T-helper 9 cell (primary cell): Measurements from ENCODE around the gene AHRR.
"Not testable (repeated sequence)": the region's sequence is repeated elsewhere in the genome, so short reads cannot be mapped to it uniquely, and the experiment has no call there.

Source experiments
- DNase-seq: peaks from one replicate; pipeline ENCODE4 v3.0.0-alpha.2; 2020

Gene AHRR

DNA sequence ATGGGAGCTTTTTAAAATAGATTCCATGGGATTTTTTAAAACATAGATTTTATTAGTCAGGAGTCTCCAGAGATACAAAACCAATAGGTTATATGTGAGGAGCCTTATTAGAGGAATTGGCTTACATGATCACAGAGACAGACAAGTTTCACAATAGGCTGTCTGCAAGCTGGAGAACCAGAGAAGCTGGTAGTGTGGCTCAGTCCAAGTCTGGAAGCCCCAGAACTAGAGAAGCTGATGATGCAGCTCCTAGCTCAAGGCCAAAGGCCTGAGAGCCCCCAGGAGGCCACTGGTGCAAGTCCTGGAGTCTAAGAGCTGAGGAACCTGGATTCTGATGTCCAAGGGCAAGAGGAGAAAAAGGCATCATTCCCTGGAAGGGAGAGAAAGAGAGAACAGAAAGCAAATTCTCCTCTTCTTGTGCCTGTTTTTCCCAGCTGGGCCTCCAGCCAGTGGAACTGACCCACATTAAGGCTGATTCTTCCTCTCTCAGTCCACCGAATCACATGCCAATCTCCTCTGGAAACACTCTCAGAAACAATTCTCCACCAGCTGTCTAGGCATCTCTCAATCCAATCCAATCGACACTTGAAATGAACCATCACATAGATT lies 59.3 kb downstream of the AHRR start:
- no peak for DNase-seq

DNA sequence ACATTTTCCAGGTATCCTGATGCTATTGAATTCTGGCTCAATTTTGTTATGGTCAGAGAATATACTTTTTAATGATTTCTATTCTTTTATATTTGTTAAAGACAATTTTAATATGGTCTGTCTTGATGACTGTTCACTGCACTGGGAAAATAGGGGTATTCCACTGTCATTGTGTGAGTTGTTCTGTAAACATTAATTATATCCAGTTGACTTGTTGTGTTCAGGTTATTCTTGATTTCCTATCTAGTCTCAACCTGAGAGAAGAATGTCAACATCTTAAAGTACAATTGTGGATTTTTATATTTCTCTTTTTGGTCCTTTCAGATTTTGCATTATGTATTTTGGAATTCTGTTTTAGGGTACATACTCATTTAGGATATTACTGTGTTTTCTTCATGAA lies 61.6 kb downstream of the AHRR start:
- no peak for DNase-seq

DNA sequence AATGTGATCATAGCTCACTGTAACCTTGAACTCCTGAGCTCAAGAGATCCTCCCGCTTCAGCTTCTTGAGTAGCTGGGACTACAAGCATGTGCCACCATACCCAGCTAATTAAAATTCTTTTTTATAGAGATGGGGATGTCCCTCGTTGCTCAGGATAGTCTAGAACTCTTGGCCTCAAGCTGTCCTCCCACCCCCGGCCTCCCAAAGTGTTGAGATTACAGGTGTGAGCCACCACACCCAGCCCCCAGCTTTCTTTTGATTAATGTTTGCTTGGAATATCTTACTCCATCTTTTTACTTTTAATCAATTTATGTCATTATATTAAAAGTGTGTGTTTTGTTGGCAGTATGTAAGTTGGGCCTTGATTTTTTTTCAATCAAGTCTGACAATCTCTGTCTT lies 62.1 kb downstream of the AHRR start:
- DNase-seq = no peak

DNA sequence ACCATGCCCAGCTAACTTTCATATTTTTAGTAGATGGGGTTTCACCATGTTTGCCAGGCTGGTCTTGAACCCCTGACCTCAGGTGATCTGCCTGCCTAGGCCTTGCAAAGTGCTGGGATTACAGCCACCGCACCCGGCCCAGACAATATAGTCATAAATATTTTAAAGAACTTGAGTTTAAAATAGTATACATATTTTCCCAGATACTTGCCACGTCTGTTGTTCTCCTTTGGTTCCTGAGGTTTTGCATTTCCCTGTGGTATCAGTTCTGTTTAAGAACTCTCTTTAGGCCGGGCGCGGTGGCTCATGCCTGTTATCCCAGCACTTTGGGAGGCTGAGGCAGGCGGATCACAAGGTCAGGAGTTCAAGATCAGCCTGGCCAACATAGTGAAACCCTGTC lies 63.1 kb downstream of the AHRR start:
- DNase-seq = not testable (repeated sequence)

DNA sequence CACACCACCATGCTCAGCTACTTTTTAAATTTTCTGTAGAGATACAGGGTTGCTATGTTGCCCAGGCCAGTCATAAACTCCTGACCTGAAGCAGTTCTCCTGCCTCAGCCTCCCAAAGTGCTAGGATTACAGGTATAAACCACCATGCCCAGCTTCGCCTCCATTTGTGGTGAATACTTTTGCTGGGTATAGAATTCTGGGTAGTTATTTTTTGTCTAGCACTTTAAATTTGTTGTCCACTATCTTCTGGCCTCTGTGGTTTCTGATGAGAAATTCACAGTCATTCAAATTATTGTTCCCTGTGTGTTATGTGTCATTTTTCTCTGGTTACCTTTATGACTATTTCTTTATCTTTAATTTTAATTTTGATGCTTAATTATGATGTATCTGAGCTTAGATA lies 63.8 kb downstream of the AHRR start:
- DNase-seq = no peak

DNA sequence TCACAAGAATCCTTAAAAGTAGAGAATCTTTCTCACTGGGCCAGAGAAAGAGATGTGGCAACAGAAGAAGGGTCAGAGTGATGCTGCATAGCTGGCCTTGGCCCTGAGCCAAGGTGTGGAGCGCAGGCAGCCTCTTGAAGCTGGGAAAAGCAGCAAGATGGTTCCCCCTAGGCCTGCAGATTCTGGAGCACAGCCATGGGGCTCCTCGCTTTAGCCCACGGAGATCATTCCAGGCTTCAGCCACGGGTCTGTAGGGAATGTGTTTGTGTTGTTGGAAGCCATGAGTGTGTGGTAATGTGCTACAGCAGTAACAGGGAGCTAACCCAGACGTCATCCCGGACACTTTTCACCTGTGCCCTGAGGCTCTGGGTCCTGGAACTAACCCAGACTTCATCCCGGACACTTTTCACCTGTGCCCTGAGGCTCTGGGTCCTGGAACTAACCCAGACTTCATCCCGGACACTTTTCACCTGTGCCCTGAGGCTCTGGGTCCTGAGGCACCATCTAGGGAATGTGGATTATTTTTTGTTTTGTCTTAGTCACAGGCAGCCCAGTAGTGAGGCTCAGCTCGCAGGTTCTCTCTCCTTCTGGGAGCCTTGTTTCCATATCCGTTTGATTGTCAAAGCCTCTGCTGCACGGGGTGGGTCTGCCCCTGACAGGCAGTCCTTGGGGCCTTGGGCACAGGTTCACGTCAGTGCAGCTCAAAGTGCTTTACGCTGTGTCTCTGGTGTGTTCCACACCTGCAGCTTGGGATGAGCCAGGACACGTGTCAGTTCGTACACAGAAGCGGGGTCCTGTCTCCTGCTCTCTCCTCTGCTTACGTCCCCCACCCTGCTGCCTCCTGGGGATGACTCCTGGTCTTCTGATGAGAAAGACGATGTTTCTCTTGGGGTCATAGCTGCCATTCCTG lies 65.2 kb downstream of the AHRR start:
- DNase-seq = no peak

DNA sequence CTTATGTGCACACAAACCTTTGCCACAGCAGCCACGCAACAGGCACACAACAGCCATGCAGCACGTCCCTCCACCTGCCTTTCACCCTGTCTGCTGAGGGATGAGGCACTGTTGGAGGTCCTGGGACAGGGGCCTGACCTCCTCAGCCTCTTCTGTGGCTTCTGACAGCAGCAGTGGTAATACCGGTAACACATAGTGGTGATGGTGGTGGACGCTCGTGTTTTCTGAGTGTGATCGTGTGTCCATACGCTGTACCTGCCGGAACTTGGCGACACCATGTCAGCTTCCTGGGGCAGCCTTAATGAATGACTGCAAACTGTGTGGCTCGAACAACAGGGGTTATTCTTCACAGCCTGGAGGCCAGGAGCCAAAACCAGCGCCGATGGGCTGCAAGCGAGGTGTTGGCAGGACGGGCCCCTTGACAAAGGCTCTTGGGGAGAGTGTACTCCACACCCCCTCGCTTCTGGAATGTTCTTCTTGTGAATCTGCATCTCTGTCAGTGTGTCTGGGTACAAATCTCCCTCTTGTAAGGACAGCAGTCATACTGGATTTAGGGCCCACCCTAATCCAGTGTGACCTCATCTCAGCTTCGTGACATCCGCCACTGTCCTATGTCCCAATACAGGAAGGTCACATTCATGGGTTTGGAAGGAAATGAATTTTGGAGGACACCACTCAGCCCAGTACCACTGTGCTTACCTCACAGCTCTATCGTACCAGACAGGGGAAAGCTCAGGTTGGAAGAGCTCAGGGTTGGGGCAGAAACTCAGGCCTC lies 66.2 kb downstream of the AHRR start:
- no peak for DNase-seq

DNA sequence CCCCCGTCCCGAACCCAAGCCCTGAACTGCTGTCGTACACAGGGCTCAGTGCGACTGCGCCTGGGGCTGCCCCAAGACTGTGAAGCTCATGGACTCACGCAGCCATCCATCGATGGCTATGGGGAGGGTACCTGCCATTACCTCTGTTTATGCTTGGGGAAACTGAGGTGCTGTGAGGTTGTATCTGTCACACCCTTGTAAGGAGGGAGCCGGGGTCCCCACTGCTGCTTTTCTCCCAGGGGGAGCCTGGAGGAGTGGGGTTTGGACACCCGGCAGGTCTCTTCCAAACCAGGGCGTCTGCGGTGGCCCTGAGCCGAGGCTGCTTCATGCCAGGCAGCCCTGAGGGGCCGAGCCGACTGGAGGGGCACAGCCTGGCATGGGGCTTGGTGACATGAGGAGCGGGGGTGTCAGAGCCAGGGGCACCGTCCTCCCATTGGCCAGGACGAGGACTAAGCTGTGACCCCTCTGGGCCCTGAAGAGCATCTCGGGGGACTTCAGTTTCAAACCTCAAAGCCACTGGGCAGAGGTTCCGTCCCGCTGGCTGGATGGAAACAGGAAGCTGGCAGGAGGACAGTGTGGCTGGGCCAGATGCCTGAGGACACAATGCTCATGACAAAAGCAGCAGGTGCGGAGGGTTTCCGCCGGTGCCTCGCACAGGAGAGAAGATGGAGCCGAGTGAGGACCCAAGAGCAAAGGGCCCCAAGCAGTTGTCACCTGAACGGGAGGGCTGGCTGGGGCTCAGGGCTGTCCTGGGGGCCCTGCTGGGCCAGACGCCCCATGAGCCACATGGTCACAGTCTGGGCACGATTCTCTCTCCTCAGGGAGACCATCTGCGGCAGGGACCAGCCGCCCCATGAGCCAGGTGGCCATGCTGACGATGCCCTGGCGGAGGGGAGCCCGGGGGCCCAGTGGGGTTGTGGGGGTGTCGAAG lies 67.0 kb downstream of the AHRR start:
- no peak for DNase-seq

DNA sequence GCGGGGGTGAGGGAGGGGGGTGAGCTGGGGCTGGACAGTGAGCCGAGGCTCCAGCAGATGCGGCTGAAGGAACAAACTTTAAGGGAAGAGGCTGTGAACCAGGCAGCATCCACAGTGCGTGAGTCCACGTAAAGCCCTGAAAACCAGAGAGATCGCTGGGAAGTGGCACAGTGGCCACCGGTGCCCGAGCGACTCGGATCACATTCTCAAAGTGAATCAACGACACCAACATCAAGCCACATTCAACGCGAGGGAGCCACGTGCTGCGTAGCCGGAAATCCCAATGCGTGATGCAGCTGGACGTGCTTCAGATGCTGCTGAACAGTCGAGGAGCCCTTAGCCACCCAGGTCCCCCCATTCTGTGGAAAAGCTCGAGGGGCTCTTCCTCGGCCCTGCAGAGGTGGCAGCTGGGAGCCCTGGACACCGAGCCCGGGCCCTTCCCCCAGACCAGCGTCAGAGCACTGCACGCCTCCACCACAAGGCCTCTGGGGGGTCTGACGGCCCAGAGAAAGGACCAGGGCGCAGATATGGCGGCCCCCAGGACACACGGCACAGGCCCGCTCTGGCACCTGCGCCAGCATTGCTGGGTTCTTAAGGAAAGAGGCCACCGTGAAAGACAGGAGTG lies 67.8 kb downstream of the AHRR start:
- DNase-seq = no peak

DNA sequence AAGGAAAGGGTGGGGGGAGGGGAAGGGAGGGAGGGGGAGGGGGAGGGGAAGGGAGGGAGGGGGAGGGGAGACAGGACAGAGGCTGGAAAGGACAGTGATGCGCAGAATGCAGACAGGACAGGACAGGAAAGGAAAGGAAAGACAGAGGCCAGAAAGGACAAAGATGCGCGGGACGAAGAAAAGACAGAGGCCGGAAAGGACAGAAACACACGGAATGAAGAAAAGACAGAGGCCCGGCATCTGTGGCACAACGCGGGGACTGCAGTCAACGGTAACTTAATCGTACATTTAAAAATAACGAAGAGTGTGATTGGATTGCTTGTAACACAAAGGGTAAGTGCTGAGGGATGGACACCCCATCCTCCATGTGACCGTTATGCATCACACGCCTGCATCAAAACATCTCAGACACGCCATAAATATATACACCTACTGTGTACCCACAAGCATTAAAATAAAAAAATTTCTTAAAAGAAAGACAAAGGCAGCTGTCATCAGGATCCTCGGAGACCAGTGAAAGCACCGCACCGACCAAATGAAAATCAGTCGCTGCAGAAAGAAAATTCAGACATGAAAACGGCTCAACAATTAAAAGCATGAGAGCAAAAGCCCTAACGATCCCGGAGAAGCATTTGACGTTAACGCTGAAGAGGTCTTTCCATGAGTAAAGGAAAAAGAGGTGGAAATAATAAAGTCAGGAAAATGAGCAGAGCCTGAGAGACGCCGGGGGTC lies 68.5 kb downstream of the AHRR start:
- no peak for DNase-seq

DNA sequence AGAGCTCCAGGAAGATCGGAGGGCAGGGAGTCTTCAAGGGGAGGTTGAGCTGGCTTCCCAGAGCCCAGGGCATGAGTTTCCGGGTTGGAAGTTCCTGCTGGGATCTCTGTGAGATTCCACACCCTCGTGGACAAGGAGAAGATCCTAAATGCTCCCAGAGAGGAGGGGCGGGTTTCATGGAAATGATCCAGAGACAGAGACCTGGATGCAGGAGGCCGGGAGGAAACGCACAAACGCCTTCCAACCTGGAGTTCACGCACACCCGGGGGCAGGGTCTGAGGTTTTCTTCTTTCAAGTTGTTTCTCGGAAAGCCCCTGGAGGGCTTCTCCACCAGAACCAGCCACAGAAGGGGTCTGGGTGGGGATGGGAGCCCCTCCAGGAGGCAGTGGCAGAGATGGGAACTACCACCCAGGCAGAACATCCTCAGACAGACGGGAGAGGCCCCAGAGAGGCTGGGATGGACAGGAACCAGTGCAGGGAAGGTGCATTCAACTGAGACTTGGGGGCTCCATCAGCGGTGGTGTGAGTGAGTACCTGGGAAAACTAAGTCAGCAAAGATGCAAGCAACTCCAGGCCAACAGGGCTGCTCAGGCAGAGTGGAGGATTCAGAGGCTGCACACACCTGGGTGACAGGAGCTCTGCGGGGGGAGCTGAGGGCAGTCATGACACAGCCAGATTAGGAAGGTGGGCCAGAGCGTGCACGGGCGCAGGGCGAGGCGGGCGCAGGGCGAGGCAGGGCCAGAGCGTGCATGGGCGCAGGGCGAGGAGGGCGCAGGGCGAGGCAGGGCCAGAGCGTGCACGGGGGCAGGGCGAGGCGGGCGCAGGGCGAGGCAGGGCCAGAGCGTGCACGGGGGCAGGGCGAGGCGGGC lies 69.3 kb downstream of the AHRR start:
- no peak for DNase-seq

DNA sequence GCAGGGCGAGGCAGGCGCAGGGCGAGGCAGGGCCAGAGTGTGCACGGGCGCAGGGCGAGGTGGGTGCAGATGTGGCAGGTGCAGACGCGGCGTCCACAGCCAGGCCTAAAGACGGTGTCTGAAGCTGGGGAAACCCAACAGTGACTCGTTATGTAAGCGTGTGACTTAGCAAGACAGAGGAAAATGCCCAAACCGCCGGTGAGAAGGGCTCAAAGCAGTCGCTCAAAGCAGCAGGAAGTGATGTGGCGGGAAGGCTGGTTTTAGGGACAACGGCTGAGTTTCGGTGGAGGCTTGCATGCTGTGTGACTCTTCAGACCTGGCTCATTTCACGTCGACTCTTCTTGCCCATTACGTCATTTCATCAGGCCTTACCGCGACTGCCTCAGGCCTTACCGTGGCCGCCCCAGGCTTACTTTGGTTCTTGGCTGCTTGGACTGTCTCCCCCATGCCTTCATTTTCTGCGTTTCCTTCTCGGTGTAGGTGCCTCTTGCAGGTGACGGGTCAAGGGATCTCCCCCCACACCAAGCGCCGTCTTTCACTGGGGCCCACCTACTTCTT lies 71.0 kb downstream of the AHRR start:
- peak; percentile 28 for DNase-seq

DNA sequence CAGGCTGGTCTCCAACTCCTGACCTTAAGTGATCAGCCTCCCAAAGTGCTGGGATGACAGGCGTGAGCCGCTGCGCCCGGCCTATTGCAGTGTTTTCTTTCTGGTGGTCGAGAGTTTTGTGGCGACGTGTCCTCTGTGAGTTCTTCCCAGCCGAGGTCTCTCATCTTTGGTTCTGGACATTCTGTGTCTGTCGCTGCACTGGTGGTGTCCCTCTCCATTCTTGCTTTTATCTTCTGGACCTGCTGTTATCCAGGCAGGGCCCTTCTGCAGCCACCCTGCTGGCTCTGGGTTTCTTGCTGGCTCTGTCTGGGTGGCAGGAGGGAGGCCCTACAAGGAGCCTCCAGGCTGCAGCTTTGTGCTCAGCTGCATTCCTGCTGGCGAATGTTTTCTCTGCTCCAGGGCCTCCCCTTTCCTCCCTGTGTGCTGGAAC lies 72.3 kb downstream of the AHRR start:
- no peak for DNase-seq

DNA sequence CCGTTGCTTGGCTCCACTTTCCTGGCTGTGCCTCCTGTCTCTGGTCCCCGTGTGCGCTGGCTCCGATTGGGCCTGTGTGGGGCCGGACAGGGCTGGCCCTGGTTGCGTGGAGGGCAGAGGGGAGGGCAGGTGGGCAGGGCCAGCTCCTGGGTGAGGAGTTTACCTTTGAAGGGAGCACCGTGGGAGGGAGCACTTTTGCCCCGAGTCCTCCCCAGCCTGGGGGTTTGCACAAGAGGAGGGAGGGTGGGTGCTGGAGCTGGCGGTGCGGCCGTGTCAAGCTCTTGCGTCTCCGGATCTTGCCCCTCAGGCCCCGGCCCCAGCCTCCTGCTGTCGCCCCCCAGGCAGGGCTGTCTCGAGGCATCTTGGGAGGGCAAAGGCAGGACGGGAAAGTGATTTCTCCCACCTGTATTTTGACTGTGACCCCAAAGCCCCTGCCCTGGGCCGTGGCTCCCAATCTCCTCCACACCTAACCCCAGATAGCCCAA lies 73.2 kb downstream of the AHRR start:
- DNase-seq = no peak

DNA sequence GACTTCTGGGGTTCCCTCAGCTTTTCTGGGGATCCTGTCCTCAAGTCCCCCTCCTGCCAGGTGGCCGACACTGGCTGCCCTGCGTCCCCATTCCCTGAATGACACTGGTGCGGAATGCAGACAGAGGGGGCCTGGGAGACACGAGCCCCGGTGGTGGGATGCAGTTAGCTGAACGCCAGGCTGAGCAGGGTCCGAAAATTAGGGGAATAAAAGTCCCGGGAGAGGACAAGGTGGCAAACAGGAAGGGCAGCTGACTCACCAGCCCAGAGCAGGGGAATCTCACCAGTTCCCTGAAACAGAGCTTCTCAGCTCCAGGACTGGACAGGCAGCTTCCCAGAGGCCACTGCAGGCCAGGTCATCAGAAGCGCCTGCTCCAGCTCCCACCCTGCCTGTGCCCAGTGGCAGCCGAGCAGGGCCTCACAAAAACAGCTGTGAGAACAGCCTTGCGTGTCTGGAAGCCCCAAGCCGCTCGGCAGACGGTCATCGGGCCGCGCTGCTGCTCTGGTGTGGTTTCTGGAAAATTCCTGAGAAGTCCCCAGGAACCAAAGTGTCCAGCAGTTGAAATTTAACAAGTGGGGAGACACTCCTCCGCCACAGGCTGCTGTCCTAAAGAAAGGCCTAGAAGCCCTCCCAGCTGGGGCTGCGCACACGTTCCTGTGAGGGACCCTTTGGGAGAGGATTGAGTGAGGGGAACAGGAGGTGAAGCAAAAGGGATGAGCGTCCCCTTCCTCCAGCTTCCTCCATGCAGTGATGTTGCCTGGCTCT lies 73.8 kb downstream of the AHRR start:
- no peak for DNase-seq

DNA sequence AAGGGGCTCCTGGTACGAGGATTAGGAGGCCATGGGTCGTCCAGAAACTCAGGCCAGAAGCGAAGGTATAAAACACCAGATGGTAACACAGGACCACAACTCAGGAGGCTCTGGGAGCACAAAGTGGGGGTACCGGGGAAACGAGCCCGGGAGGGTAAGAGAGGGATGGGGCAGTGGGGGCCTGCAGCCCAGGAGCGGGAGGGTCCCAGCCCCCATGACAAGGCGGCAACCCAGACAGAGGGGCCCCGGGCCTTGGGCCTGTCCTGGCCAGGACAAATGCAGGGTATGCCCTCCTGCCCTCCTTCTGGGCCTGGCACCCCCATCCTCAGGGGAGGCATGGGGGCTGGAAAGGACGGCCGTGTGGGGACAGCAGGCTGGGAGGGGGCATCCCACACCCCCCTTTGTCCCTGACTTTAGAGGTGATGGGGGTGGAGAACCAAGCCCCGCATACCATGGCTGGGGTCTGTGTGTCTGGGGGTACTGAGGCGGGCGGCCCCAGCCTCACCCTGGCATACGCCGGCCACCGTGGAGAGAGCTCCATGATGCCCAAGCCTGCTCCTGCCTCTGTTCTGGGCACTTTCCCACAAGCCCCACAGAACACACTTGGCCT lies 74.5 kb downstream of the AHRR start:
- DNase-seq = no peak

DNA sequence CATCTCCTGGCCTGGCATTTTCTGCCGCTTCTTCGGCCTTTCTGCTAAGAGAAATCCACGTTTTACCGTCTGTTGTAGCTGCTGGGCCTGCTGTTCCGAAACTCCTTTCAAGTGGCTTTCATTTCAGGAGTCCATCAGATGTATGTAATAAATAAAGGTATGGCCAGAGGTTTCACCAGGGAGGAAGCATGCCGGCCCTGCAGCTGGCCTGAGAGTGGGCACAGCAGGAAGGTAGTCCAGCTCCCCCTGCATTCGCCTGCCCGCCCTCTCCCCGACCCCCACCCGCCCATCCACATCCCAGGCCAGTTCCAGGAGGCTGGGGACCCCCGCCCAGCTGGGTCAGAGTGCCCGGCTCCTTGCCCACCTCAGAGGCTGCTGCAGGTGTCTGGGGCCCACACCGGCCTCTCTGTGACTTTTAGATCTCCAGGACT lies 75.0 kb downstream of the AHRR start:
- no peak for DNase-seq

DNA sequence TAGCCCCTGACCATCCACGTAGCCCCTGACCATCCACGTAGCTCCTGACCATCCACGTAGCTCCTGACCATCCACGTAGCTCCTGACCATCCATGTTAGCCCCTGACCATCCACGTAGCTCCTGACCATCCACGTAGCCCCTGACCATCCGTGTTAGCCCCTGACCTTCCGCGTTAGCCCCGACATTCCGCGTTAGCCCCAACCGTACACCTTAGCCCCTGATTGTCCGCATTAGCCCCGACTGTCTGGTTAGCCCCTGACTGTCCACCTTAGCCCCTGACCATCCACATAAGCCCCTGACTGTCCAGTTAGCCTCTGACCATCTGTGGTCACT lies 76.6 kb downstream of the AHRR start:
- not testable (repeated sequence) for DNase-seq
